Esophagus squamous epithelium (tissue), 4 donors: ENCODE measurements around the gene TRIM66.

Experiments
- POLR2A ChIP-seq, 4 donors: fragments of 450-650 bp; IDR thresholded peaks; one replicate each; pipeline ENCODE4 v1.6.1; 2017; ENCODE audit warnings: antibody characterized with exemption in 4 of 4, mild to moderate bottlenecking in 4 of 4, moderate library complexity in 3 of 4
- TF ChIP-seq, protein P1 (sequence below), 6 experiments: fragments of 450-650 bp in 4 of 6; fragments of 200-600 bp in 2 of 6; sonication (generic) in 2 of 6; IDR thresholded peaks; one replicate each; pipeline ENCODE4 v1.5.1; 2016 to 2019; ENCODE audit warnings: antibody characterized with exemption in 6 of 6, mild to moderate bottlenecking in 4 of 6, moderate library complexity in 4 of 6

DNA sequence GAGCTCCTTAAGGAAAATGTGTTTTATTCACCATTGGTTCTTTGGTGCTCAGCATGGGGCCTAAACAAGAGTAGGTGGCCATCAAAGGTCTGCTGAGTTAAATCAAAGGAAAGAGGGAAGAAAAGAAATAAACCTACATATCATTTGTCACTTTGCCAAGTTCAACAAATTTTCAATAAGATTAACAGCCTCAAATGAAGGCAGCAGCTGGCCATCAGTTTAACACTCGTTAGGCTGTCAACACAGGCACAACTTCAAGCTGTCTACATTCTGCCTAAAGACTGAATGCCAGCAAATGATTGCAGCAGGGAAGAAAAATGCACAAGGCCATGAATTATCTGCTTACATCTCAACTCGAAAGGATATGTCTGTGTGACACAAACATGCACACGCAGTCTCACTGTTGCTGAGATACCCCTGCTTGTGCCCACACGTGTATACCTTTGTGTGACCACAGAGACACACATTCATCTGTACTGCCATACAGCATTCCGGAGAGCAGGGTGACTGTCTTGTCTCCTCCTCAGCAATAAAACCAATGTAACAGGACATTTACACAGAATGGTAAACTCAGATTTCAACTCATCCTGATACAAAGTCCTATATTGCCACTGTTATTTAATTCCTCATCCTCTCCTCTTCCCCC is 40.1 kb downstream of the TRIM66 start:
- TF ChIP-seq, protein P1, sequence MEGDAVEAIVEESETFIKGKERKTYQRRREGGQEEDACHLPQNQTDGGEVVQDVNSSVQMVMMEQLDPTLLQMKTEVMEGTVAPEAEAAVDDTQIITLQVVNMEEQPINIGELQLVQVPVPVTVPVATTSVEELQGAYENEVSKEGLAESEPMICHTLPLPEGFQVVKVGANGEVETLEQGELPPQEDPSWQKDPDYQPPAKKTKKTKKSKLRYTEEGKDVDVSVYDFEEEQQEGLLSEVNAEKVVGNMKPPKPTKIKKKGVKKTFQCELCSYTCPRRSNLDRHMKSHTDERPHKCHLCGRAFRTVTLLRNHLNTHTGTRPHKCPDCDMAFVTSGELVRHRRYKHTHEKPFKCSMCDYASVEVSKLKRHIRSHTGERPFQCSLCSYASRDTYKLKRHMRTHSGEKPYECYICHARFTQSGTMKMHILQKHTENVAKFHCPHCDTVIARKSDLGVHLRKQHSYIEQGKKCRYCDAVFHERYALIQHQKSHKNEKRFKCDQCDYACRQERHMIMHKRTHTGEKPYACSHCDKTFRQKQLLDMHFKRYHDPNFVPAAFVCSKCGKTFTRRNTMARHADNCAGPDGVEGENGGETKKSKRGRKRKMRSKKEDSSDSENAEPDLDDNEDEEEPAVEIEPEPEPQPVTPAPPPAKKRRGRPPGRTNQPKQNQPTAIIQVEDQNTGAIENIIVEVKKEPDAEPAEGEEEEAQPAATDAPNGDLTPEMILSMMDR (IDR thresholded peaks at IDR 0.05), result no peak
- TF ChIP-seq POLR2A (IDR thresholded peaks at IDR 0.05), result no peak
